K562 (cell line): ENCODE results near the gene LOXL3. TPM values are rescaled to one million over a fixed set of nuclear protein-coding genes. Genes with fewer than 3 reads are reported as not detected.
A peak's percentile ranks its signal among the peaks of the same experiment; 100 is the strongest.

Experiments
- CHCHD3 ChIP-seq: fragments of 250-450 bp; sonication (Bioruptor Pico); IDR thresholded peaks from 2 replicates; pipeline ENCODE4 v2.1.2; 2022; ENCODE audit warnings: mild to moderate bottlenecking
- CXXC5 ChIP-seq: fragments of 250-450 bp; sonication (Bioruptor Pico); IDR thresholded peaks from 2 replicates; pipeline ENCODE4 v1.8.0; 2022; ENCODE audit warnings: inconsistent platforms, mild to moderate bottlenecking, moderate library complexity
- ESRRA ChIP-seq: fragments of 450-650 bp; IDR thresholded peaks from 2 replicates; pipeline ENCODE4 v1.6.1; 2014; ENCODE audit warnings: low read depth, mild to moderate bottlenecking, moderate library complexity, borderline replicate concordance
- ILF3 ChIP-seq: fragments of 450-650 bp; IDR thresholded peaks from 2 replicates; pipeline ENCODE4 v1.6.1; 2018; ENCODE audit warnings: antibody characterized with exemption, mild to moderate bottlenecking, moderate library complexity, borderline replicate concordance
- KLF6 ChIP-seq: fragments of 250-450 bp; sonication (Bioruptor Pico); IDR thresholded peaks from 2 replicates; pipeline ENCODE4 v1.4.0; 2020; ENCODE audit warnings: mild to moderate bottlenecking, moderate library complexity, borderline replicate concordance
- MCM2 ChIP-seq: fragments of 450-650 bp; IDR thresholded peaks from 2 replicates; pipeline ENCODE4 v1.6.1; 2017; ENCODE audit warnings: low read depth, mild to moderate bottlenecking
- MLX ChIP-seq, 2 experiments: fragments of 450-650 bp in 1 of 2; sonication (generic) in 1 of 2; formaldehyde crosslinking; conservative IDR thresholded peaks; 2 replicates each; pipeline versions ENCODE4 v1.4.0 to v1.8.1; 2020 to 2022; ENCODE audit warnings: mild to moderate bottlenecking in 1 of 2, missing genetic modification reagents in 1 of 2
- NFIC ChIP-seq: fragments of 450-650 bp; IDR thresholded peaks from 2 replicates; pipeline ENCODE4 v1.6.1; 2017; ENCODE audit warnings: mild to moderate bottlenecking, inconsistent platforms
- NR2C1 ChIP-seq, 2 experiments: fragments of 450-650 bp; IDR thresholded peaks; 2 replicates each; pipeline ENCODE4 v1.6.1; 2017; ENCODE audit warnings: mild to moderate bottlenecking in 2 of 2, antibody characterized with exemption in 1 of 2, inconsistent platforms in 1 of 2, missing compliant biosample characterization in 1 of 2, missing genetic modification characterization in 1 of 2
- POLR2AphosphoS5 ChIP-seq: IDR thresholded peaks from 2 replicates; pipeline ENCODE4 v1.6.1; 2011; ENCODE audit warnings: mild to moderate bottlenecking, low read depth, low read length, moderate library complexity; ENCODE audit not compliant: control insufficient read depth, insufficient read depth
- RBM14 ChIP-seq: fragments of 200-400 bp; formaldehyde crosslinking; IDR thresholded peaks from 2 replicates; pipeline ENCODE4 v1.6.1; 2018; ENCODE audit warnings: low read depth, mild to moderate bottlenecking, low read length, moderate library complexity, borderline replicate concordance; ENCODE audit not compliant: insufficient read depth
- RCOR1 ChIP-seq, 2 experiments: IDR thresholded peaks; 2 replicates each; pipeline ENCODE4 v1.6.1; 2012; ENCODE audit warnings: low read depth in 2 of 2, low read length in 2 of 2, borderline replicate concordance in 1 of 2, improper control_type of control experiment in 1 of 2
- RFX5 ChIP-seq: IDR thresholded peaks from 2 replicates; pipeline ENCODE4 v1.6.1; 2011; ENCODE audit warnings: low read depth, mild to moderate bottlenecking, improper control_type of control experiment, low read length
- SOX6 ChIP-seq: fragments of 450-650 bp; IDR thresholded peaks from 2 replicates; pipeline ENCODE4 v1.6.1; 2014; ENCODE audit warnings: mild to moderate bottlenecking
- TFE3 ChIP-seq: fragments of 450-650 bp; formaldehyde crosslinking; IDR thresholded peaks from 2 replicates; pipeline ENCODE4 v1.4.0; 2020; ENCODE audit warnings: mild to moderate bottlenecking, mixed read lengths
- XRCC3 ChIP-seq: fragments of 450-650 bp; IDR thresholded peaks from 2 replicates; pipeline ENCODE4 v1.6.1; 2017; ENCODE audit warnings: mild to moderate bottlenecking, moderate library complexity
- ZC3H11A ChIP-seq: IDR thresholded peaks from 2 replicates; pipeline ENCODE4 v1.6.1; 2012; ENCODE audit warnings: low read depth, low read length, improper control_type of control experiment
- ZZZ3 ChIP-seq: fragments of 450-650 bp; IDR thresholded peaks from 2 replicates; pipeline ENCODE4 v1.6.1; 2016; ENCODE audit warnings: antibody characterized with exemption, mild to moderate bottlenecking, moderate library complexity
- polyA plus RNA-seq, 8 experiments: library from polyadenylated mRNA; depleted of rRNA in 4 of 8; stranded (reverse) in 5 of 8; unstranded in 3 of 8; fragments of >200 nt; fragmentation: Nextera tagmentation in 2 of 8; fragmentation: Illumina TruSeq in 1 of 8; extraction: Ambion mirVana in 2 of 8; extraction: Trizol in 1 of 8; gene quantifications; 2 replicates each; pipeline versions ENCODE4 v1.2.1 to v1.2.3, GENCODE V29; 2011 to 2014; ENCODE audit warnings: inconsistent platforms in 1 of 8, missing spikeins in 1 of 8
- total RNA-seq, 7 experiments: library from RNA; depleted of rRNA in 6 of 7; stranded (reverse); fragments of >200 nt in 6 of 7; fragmentation: Illumina TruSeq in 2 of 7; extraction: Trizol in 2 of 7; gene quantifications; 2 replicates each; pipeline versions ENCODE4 v1.2.1 to v1.2.3, GENCODE V29; 2011 to 2021; ENCODE audit warnings: low replicate concordance in 1 of 7
- TF ChIP-seq, protein P1 (sequence below): fragments of 250-450 bp; sonication (Bioruptor Pico); IDR thresholded peaks from 2 replicates; pipeline ENCODE4 v1.5.0; 2021; ENCODE audit warnings: mild to moderate bottlenecking, moderate library complexity
- TF ChIP-seq, protein P2 (sequence below): fragments of 250-450 bp; sonication (Bioruptor Pico); IDR thresholded peaks from 2 replicates; pipeline ENCODE4 v1.5.0; 2021

Gene LOXL3
- total and polyA plus RNA-seq, 9 of the 15 experiments (the other 6 are each of a cell fraction or from before 2014, with no cell fraction given) = 0.22 to 0.99 (median 0.31) TPM

GRCh38 chr2:74553892-74554819 lies at the start of gene LOXL3, which contains the start of gene DOK1 (continued):
- TF ChIP-seq, protein P1, sequence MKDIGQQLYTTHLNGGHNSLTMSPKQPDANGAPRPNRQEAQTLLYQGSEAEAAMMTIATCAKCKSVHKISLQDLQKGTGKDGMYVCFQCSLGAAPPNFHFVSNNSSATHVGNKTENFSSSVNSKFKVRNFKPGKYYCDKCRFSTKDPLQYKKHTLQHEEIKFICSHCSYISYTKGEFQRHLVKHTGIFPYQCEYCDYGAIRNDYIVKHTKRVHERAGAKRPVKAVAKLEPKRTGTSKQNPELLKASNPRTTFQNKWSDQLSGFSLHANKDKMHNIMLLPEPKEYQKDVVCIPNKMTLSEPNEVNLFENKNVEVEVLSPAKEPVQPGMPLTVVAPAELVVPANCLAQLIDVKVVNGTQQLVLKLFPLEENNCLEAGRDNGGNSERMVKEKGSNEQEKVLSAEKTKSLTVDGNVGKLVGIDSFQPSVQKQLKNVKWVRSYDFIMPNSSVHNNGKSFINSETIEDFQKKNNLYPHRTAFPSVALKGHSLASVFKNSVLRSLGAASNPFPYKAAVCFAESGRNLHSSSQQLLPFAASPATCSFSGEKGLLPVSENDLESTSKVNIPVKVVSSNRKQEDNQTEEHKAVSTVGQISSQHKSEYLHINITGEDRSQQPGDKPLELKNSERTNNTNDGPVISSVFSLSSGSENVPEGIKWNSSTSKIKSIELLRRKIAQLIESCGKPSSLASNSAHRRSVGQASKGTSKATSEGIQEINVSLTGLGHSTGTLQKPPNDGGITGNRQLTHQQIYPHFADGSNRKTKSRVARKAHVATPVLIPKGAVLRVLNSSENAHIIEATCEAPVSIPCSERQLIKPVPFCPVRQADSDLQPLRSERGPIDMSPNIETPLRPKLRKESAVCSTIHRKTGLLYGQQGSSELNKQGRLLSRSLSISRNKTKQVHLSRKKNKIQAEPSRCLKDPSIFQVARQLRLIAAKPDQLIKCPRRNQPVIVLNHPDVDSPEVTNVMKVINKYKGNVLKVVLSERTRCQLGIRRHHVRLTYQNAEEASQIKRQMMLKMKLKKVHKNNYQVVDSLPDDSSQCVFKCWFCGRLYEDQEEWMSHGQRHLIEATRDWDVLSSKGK (CRISPR knock-in tag) = no peak
- TF ChIP-seq RCOR1 (IDR thresholded peaks at IDR 0.05; ENCODE audit: borderline replicate concordance in 1 of 2, low read depth in 2 of 2, low read length in 2 of 2) (peak in 1 of 2 experiments; percentile 0; a peak in 2 of 4 replicates), SOX6 (peak; percentile 15; the same call in 1 of the 2 replicates), RFX5 (peak; percentile 55; the same call in 1 of the 2 replicates), ILF3 (no peak), RBM14 (no peak), XRCC3 (no peak), KLF6 (CRISPR knock-in tag) (0 out of 2 replicates have a peak, but pooled peaks have one; percentile 45), CHCHD3 (CRISPR knock-in tag) (no peak), ZZZ3 (no peak), MCM2 (no peak), CXXC5 (CRISPR knock-in tag) (peak; percentile 47), POLR2AphosphoS5 (0 out of 2 replicates have a peak, but pooled peaks have one; percentile 19), ZC3H11A (no peak), ESRRA (peak; percentile 82), NR2C1 (IDR thresholded peaks at IDR 0.05) (no peak), NR2C1 (tag; IDR thresholded peaks at IDR 0.05) (no peak), MLX (CRISPR knock-in tag; conservative IDR thresholded peaks at IDR 0.05) (no peak), TFE3 (CRISPR knock-in tag) (no peak; the same call in 1 of the 2 replicates), NFIC (no peak)
- TF ChIP-seq, protein P2, sequence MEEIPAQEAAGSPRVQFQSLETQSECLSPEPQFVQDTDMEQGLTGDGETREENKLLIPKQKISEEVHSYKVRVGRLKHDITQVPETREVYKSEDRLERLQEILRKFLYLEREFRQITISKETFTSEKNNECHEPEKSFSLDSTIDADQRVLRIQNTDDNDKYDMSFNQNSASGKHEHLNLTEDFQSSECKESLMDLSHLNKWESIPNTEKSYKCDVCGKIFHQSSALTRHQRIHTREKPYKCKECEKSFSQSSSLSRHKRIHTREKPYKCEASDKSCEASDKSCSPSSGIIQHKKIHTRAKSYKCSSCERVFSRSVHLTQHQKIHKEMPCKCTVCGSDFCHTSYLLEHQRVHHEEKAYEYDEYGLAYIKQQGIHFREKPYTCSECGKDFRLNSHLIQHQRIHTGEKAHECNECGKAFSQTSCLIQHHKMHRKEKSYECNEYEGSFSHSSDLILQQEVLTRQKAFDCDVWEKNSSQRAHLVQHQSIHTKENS (CRISPR knock-in tag) = no peak
